Measurements from ENCODE around the gene TMED8. TPM values are rescaled to one million over a fixed set of nuclear protein-coding genes. Genes with fewer than 3 reads are reported as not detected.

The TMED8 gene
- total RNA-seq, 1 donor from 2014 or later = 10.9 TPM

GRCh38 chr14:77403768-77404167 is 26.9 kb upstream of the TMED8 start:
- no peak for DNase-seq (ENCODE audit: low read depth)
- H3K4me3 ChIP-seq (ENCODE audit: low read depth, low read length) = no peak overlapping the region
- TF ChIP-seq CTCF (IDR thresholded peaks at IDR 0.05; ENCODE audit: insufficient read depth, low read length, poor library complexity, severe bottlenecking) = no peak
- no peaks in the 10 kb centered on the region for H3K27me3 ChIP-seq (ENCODE audit: control insufficient read depth, insufficient read depth, low read length)
- no peaks in the 10 kb centered on the region for H3K36me3 ChIP-seq (ENCODE audit: control insufficient read depth, insufficient read depth, low read length)

GRCh38 chr14:77400216-77400615 is 23.3 kb upstream of the TMED8 start:
- H3K27me3 ChIP-seq (ENCODE audit: control insufficient read depth, insufficient read depth, low read length) = no peaks in the 10 kb centered on the region
- no peak overlapping the region for H3K4me3 ChIP-seq (ENCODE audit: low read depth, low read length)
- DNase-seq (ENCODE audit: low read depth) = no peak
- no peak for TF ChIP-seq CTCF (IDR thresholded peaks at IDR 0.05; ENCODE audit: insufficient read depth, low read length, poor library complexity, severe bottlenecking)
- no peaks in the 10 kb centered on the region for H3K36me3 ChIP-seq (ENCODE audit: control insufficient read depth, insufficient read depth, low read length)

- Histone ChIP-seq H3K36me3 (ENCODE audit: control insufficient read depth, insufficient read depth, low read length) (no peaks in the 10 kb centered on the region), H3K27me3 (ENCODE audit: control insufficient read depth, insufficient read depth, low read length) (no peaks in the 10 kb centered on the region), H3K4me3 (ENCODE audit: low read depth, low read length) (no peak overlapping the region)
- no peak for TF ChIP-seq CTCF (IDR thresholded peaks at IDR 0.05; ENCODE audit: insufficient read depth, low read length, poor library complexity, severe bottlenecking)
- DNase-seq (ENCODE audit: low read depth) = no peak
Measured at GRCh38 chr14:77390188-77390587, 13.3 kb upstream of the TMED8 start.

GRCh38 chr14:77378701-77379100 is 1.8 kb upstream of the TMED8 start:
- Histone ChIP-seq H3K36me3 (ENCODE audit: control insufficient read depth, insufficient read depth, low read length) (no peaks in the 10 kb centered on the region), H3K27me3 (ENCODE audit: control insufficient read depth, insufficient read depth, low read length) (no peaks in the 10 kb centered on the region), H3K4me3 (ENCODE audit: low read depth, low read length) (no peak overlapping the region)
- TF ChIP-seq CTCF (IDR thresholded peaks at IDR 0.05; ENCODE audit: insufficient read depth, low read length, poor library complexity, severe bottlenecking) = no peak
- DNase-seq (ENCODE audit: low read depth) = no peak

- TF ChIP-seq CTCF (IDR thresholded peaks at IDR 0.05; ENCODE audit: insufficient read depth, low read length, poor library complexity, severe bottlenecking) = no peak
- no peaks in the 10 kb centered on the region for H3K36me3 ChIP-seq (ENCODE audit: control insufficient read depth, insufficient read depth, low read length)
- H3K27me3 ChIP-seq (ENCODE audit: control insufficient read depth, insufficient read depth, low read length) = no peaks in the 10 kb centered on the region
- peak overlapping the region; percentile 73 for H3K4me3 ChIP-seq (ENCODE audit: low read depth, low read length)
- no peak for DNase-seq (ENCODE audit: low read depth)
Measured at GRCh38 chr14:77377502-77377844, 579 bp upstream of the TMED8 start.

- no peaks in the 10 kb centered on the region for H3K36me3 ChIP-seq (ENCODE audit: control insufficient read depth, insufficient read depth, low read length)
- peak overlapping the region; percentile 73 for H3K4me3 ChIP-seq (ENCODE audit: low read depth, low read length)
- H3K27me3 ChIP-seq (ENCODE audit: control insufficient read depth, insufficient read depth, low read length) = no peaks in the 10 kb centered on the region
- DNase-seq (ENCODE audit: low read depth) = no peak
- no peak for TF ChIP-seq CTCF (IDR thresholded peaks at IDR 0.05; ENCODE audit: insufficient read depth, low read length, poor library complexity, severe bottlenecking)
Measured at GRCh38 chr14:77375973-77376770, 722 bp downstream of the TMED8 start.
